BE2C (cell line): ENCODE results near the gene RHOB.

Experiments
- DNase-seq: peaks from one replicate; pipeline ENCODE4 v3.0.0-alpha.2; 2020
- H3K27me3 ChIP-seq: fragments of 250-450 bp; sonication (Bioruptor Pico); 2 replicates; pipeline ENCODE4 v1.5.1; 2020; ENCODE audit warnings: mild to moderate bottlenecking
- H3K36me3 ChIP-seq: fragments of 250-450 bp; sonication (Bioruptor Pico); 2 replicates; pipeline ENCODE4 v1.5.1; 2020; ENCODE audit warnings: mild to moderate bottlenecking
- H3K4me1 ChIP-seq: fragments of 250-450 bp; sonication (Bioruptor Pico); 2 replicates; pipeline ENCODE4 v1.5.1; 2020
- H3K4me3 ChIP-seq: 2 replicates; pipeline ENCODE4 v1.5.1; 2011; ENCODE audit warnings: low read depth, low read length
- H3K9me3 ChIP-seq: fragments of 250-450 bp; sonication (Bioruptor Pico); 2 replicates; pipeline ENCODE4 v1.5.1; 2020
- CTCF ChIP-seq: IDR thresholded peaks from 2 replicates; pipeline ENCODE4 v1.5.1; 2012; ENCODE audit warnings: mild to moderate bottlenecking, low read depth, low read length

RHOB gene

GRCh38 chr2:20449501-20450200, 2.8 kb downstream of the RHOB start:
- Histone ChIP-seq H3K4me1 (peaks cover 24% of the 10 kb centered on the region), H3K4me3 (peak overlapping the region; percentile 97), H3K9me3 (no peaks in the 10 kb centered on the region), H3K36me3 (peaks cover 37% of the 10 kb centered on the region), H3K27me3 (no peaks in the 10 kb centered on the region)
- no peak for TF ChIP-seq CTCF
- DNase-seq: peak; percentile 52

GRCh38 chr2:20450201-20450999, 3.5 kb downstream of the RHOB start:
- Histone ChIP-seq H3K4me1 (peaks cover 19% of the 10 kb centered on the region), H3K9me3 (no peaks in the 10 kb centered on the region), H3K27me3 (no peaks in the 10 kb centered on the region), H3K4me3 (peak overlapping the region; percentile 97), H3K36me3 (peaks cover 37% of the 10 kb centered on the region)
- TF ChIP-seq CTCF: no peak
- DNase-seq: peak; percentile 51

- Histone ChIP-seq H3K4me1 (peaks cover 16% of the 10 kb centered on the region), H3K27me3 (no peaks in the 10 kb centered on the region), H3K4me3 (peak overlapping the region; percentile 97), H3K36me3 (peaks cover 37% of the 10 kb centered on the region), H3K9me3 (no peaks in the 10 kb centered on the region)
- no peak for TF ChIP-seq CTCF
- no peak for DNase-seq
Measured at GRCh38 chr2:20451000-20451290, 4.1 kb downstream of the RHOB start.

GRCh38 chr2:20451341-20451740, 4.5 kb downstream of the RHOB start:
- Histone ChIP-seq H3K27me3 (no peaks in the 10 kb centered on the region), H3K4me1 (peaks cover 16% of the 10 kb centered on the region), H3K4me3 (no peak overlapping the region), H3K9me3 (no peaks in the 10 kb centered on the region), H3K36me3 (peaks cover 37% of the 10 kb centered on the region)
- no peak for DNase-seq
- TF ChIP-seq CTCF: no peak

GRCh38 chr2:20451761-20452499, 5.1 kb downstream of the RHOB start:
- TF ChIP-seq CTCF: no peak

GRCh38 chr2:20452551-20452950, 5.7 kb downstream of the RHOB start:
- Histone ChIP-seq H3K4me1 (peaks cover 16% of the 10 kb centered on the region), H3K4me3 (no peak overlapping the region), H3K36me3 (peaks cover 31% of the 10 kb centered on the region), H3K9me3 (no peaks in the 10 kb centered on the region), H3K27me3 (no peaks in the 10 kb centered on the region)
- peak; percentile 62 for DNase-seq
- peak; percentile 75 for TF ChIP-seq CTCF

More at GRCh38 chr2:20451761-20452499, 5.1 kb downstream of the RHOB start:
- DNase-seq: no peak
- Histone ChIP-seq H3K4me3 (no peak overlapping the region), H3K4me1 (peaks cover 16% of the 10 kb centered on the region), H3K36me3 (peaks cover 37% of the 10 kb centered on the region), H3K9me3 (no peaks in the 10 kb centered on the region), H3K27me3 (no peaks in the 10 kb centered on the region)
